Measurements from ENCODE around the gene PLEKHA5.

- TF ChIP-seq, protein P1, sequence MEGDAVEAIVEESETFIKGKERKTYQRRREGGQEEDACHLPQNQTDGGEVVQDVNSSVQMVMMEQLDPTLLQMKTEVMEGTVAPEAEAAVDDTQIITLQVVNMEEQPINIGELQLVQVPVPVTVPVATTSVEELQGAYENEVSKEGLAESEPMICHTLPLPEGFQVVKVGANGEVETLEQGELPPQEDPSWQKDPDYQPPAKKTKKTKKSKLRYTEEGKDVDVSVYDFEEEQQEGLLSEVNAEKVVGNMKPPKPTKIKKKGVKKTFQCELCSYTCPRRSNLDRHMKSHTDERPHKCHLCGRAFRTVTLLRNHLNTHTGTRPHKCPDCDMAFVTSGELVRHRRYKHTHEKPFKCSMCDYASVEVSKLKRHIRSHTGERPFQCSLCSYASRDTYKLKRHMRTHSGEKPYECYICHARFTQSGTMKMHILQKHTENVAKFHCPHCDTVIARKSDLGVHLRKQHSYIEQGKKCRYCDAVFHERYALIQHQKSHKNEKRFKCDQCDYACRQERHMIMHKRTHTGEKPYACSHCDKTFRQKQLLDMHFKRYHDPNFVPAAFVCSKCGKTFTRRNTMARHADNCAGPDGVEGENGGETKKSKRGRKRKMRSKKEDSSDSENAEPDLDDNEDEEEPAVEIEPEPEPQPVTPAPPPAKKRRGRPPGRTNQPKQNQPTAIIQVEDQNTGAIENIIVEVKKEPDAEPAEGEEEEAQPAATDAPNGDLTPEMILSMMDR (IDR thresholded peaks at IDR 0.05): no peak
- TF ChIP-seq POLR2A (IDR thresholded peaks at IDR 0.05): no peak
Observed at GRCh38 chr12:19239102-19239501, 109.6 kb downstream of the PLEKHA5 start.

Measured in testis (tissue), 2 donors.